ENCODE measurements around the gene RREB1.

RREB1 gene

GRCh38 chr6:7230956-7231713, 123.4 kb downstream of the RREB1 start:
- DNase-seq: no peak

GRCh38 chr6:7232351-7232750, 124.6 kb downstream of the RREB1 start:
- DNase-seq: no peak

- DNase-seq: no peak
These were observed 126.8 kb downstream of the RREB1 start for GRCh38 chr6:7234547-7234946.

- DNase-seq: no peak
These were observed 128.0 kb downstream of the RREB1 start for GRCh38 chr6:7235712-7236305.

GRCh38 chr6:7236306-7237209, 128.8 kb downstream of the RREB1 start:
- no peak for DNase-seq

- DNase-seq: no peak
These were observed 130.0 kb downstream of the RREB1 start for GRCh38 chr6:7237653-7238188.

- no peak for DNase-seq
These were observed 130.8 kb downstream of the RREB1 start for GRCh38 chr6:7238526-7238899.

GRCh38 chr6:7238900-7239589, 131.3 kb downstream of the RREB1 start:
- DNase-seq: peak; percentile 77

- no peak for DNase-seq
These were observed 131.8 kb downstream of the RREB1 start for GRCh38 chr6:7239590-7239948.

- no peak for DNase-seq
These were observed 132.6 kb downstream of the RREB1 start for GRCh38 chr6:7240351-7240750.

- DNase-seq: no peak
These were observed 133.4 kb downstream of the RREB1 start for GRCh38 chr6:7241160-7241559.

GRCh38 chr6:7241709-7242645, 134.2 kb downstream of the RREB1 start:
- no peak for DNase-seq

GRCh38 chr6:7242835-7243178, 135.0 kb downstream of the RREB1 start:
- DNase-seq: no peak

- DNase-seq: peak; percentile 34
These were observed 135.6 kb downstream of the RREB1 start for GRCh38 chr6:7243179-7243981.

GRCh38 chr6:7245668-7246393, 138.1 kb downstream of the RREB1 start:
- no peak for DNase-seq

- DNase-seq: no peak
These were observed 138.8 kb downstream of the RREB1 start for GRCh38 chr6:7246401-7247178.

- DNase-seq: no peak
These were observed 139.4 kb downstream of the RREB1 start for GRCh38 chr6:7247179-7247456.

GRCh38 chr6:7247828-7248227, 140.1 kb downstream of the RREB1 start:
- DNase-seq: no peak

- DNase-seq: no peak
These were observed 141.6 kb downstream of the RREB1 start for GRCh38 chr6:7249391-7249790.

Data from stimulated activated CD4-positive, alpha-beta T cell treated with anti-CD3 and anti-CD28 coated beads, Interleukin-1b, Interleukin-23, amount 100 ng/mL, for 48 hours (primary cell).